GM12891 (cell line): ENCODE measurements around the gene SMURF2.

Source experiments
- POLR2A ChIP-seq: IDR thresholded peaks from 2 replicates; pipeline ENCODE4 v1.6.1; 2011; ENCODE audit warnings: low read depth, low read length, control low read depth
- POLR2AphosphoS5 ChIP-seq: IDR thresholded peaks from 2 replicates; pipeline ENCODE4 v1.6.1; 2011; ENCODE audit warnings: low read depth, low read length, control low read depth
- POU2F2 ChIP-seq: IDR thresholded peaks from 2 replicates; pipeline ENCODE4 v1.6.1; 2011; ENCODE audit warnings: low read depth, mild to moderate bottlenecking, control low read depth, low read length, moderate library complexity
- SPI1 ChIP-seq: IDR thresholded peaks from 2 replicates; pipeline ENCODE4 v1.6.1; 2011; ENCODE audit warnings: low read depth, low read length, control low read depth
- TAF1 ChIP-seq: IDR thresholded peaks from 2 replicates; pipeline ENCODE4 v1.6.1; 2011; ENCODE audit warnings: low read depth, low read length, control low read depth

- TF ChIP-seq POLR2A, result no peak
- TF ChIP-seq POLR2AphosphoS5, result no peak
- TF ChIP-seq SPI1, result no peak
- TF ChIP-seq TAF1, result no peak
- TF ChIP-seq POU2F2, result no peak
Measured at GRCh38 chr17:64687961-64688360, 25.9 kb upstream of the SMURF2 start.
